ENCODE results near the gene OPRD1.

Gene OPRD1

GRCh38 chr1:28883242-28883616 lies 71.3 kb downstream of the OPRD1 start:
- H3K27ac ChIP-seq, result peak overlapping the region in 2 of 11 experiments; percentile 60 to 81; a peak in 2 of 22 replicates
- peaks cover 0 to 5% (median 0%) of the 10 kb centered on the region in 11 experiments; a peak in 4 of 22 replicates for H4K20me1 ChIP-seq
- no peaks in the 10 kb centered on the region for H3K27me3 ChIP-seq
- peaks cover 32 to 48% (median 42%) of the 10 kb centered on the region in 10 experiments for H3K4me1 ChIP-seq
- H3K4me3 ChIP-seq, result no peak overlapping the region
- H3K9ac ChIP-seq, result peak overlapping the region in 3 of 11 experiments; percentile 0 to 70 (median 59); a peak in 1 of 22 replicates
- no peaks in the 10 kb centered on the region for H3K36me3 ChIP-seq
- no peaks in the 10 kb centered on the region for H3K9me3 ChIP-seq (replicated peaks in 1 of 11)
- H3K4me2 ChIP-seq, result peak overlapping the region in 4 of 11 experiments; percentile 79 to 96 (median 88); a peak in 9 of 22 replicates
- no peak for TF ChIP-seq Cebpa-rat (IDR thresholded peaks at IDR 0.05)

GRCh38 chr1:28885472-28885877 lies 73.5 kb downstream of the OPRD1 start:
- Histone ChIP-seq H3K36me3 (no peaks in the 10 kb centered on the region), H3K9ac (peak overlapping the region in 3 of 11 experiments; percentile 10 to 21 (median 11); a peak in 2 of 22 replicates), H4K20me1 (peaks cover 0 to 20% (median 6%) of the 10 kb centered on the region in 11 experiments; a peak in 10 of 22 replicates), H3K4me2 (peak overlapping the region; percentile 85 to 99 (median 95); a peak in 20 of 22 replicates), H3K27me3 (no peaks in the 10 kb centered on the region), H3K4me3 (no peak overlapping the region), H3K4me1 (peaks cover 32 to 66% (median 53%) of the 10 kb centered on the region in 10 experiments), H3K9me3 (replicated peaks in 1 of 11) (no peaks in the 10 kb centered on the region), H3K27ac (peak overlapping the region in 8 of 11 experiments; percentile 29 to 86 (median 74); a peak in 13 of 22 replicates)
- no peak for TF ChIP-seq Cebpa-rat (IDR thresholded peaks at IDR 0.05)

GRCh38 chr1:28885977-28886730 lies 74.2 kb downstream of the OPRD1 start:
- TF ChIP-seq Cebpa-rat (IDR thresholded peaks at IDR 0.05), result no peak
- peak overlapping the region in 9 of 11 experiments; percentile 73 to 94 (median 86); a peak in 11 of 22 replicates for H3K9ac ChIP-seq
- no peaks in the 10 kb centered on the region for H3K27me3 ChIP-seq
- peak overlapping the region; percentile 29 to 92 (median 80); a peak in 20 of 22 replicates for H3K27ac ChIP-seq
- peaks cover 0 to 27% (median 6%) of the 10 kb centered on the region in 11 experiments; a peak in 10 of 22 replicates for H4K20me1 ChIP-seq
- H3K36me3 ChIP-seq, result no peaks in the 10 kb centered on the region
- peak overlapping the region; percentile 78 to 99 (median 96) for H3K4me3 ChIP-seq
- no peaks in the 10 kb centered on the region for H3K9me3 ChIP-seq (replicated peaks in 1 of 11)
- H3K4me2 ChIP-seq, result peak overlapping the region; percentile 85 to 99 (median 95)
- peaks cover 32 to 73% (median 58%) of the 10 kb centered on the region in 10 experiments for H3K4me1 ChIP-seq

GRCh38 chr1:28886731-28887418 lies 74.9 kb downstream of the OPRD1 start:
- Histone ChIP-seq H4K20me1 (peaks cover 0 to 29% (median 6%) of the 10 kb centered on the region in 11 experiments; a peak in 10 of 22 replicates), H3K27ac (peak overlapping the region; percentile 64 to 92 (median 82); a peak in 21 of 22 replicates), H3K9me3 (replicated peaks in 1 of 11) (no peaks in the 10 kb centered on the region), H3K27me3 (no peaks in the 10 kb centered on the region), H3K4me3 (peak overlapping the region; percentile 78 to 99 (median 96)), H3K9ac (peak overlapping the region; percentile 73 to 94 (median 87)), H3K4me1 (peaks cover 32 to 74% (median 57%) of the 10 kb centered on the region in 10 experiments), H3K4me2 (peak overlapping the region; percentile 85 to 99 (median 95)), H3K36me3 (no peaks in the 10 kb centered on the region)
- peak in 4 of 11 experiments; percentile 7 to 54 (median 28); a peak in 3 of 22 replicates for TF ChIP-seq Cebpa-rat (IDR thresholded peaks at IDR 0.05)

GRCh38 chr1:28887419-28887834 lies 75.5 kb downstream of the OPRD1 start:
- Histone ChIP-seq H3K4me3 (peak overlapping the region; percentile 78 to 99 (median 96)), H4K20me1 (peaks cover 0 to 32% (median 6%) of the 10 kb centered on the region in 11 experiments; a peak in 10 of 22 replicates), H3K4me1 (peaks cover 32 to 71% (median 57%) of the 10 kb centered on the region in 10 experiments), H3K36me3 (no peaks in the 10 kb centered on the region), H3K4me2 (peak overlapping the region; percentile 85 to 99 (median 95)), H3K9ac (peak overlapping the region; percentile 73 to 94 (median 87)), H3K27ac (peak overlapping the region; percentile 64 to 92 (median 82); a peak in 21 of 22 replicates), H3K9me3 (replicated peaks in 1 of 11) (no peaks in the 10 kb centered on the region), H3K27me3 (no peaks in the 10 kb centered on the region)
- no peak for TF ChIP-seq Cebpa-rat (IDR thresholded peaks at IDR 0.05)

GRCh38 chr1:28887835-28888682 lies 76.1 kb downstream of the OPRD1 start:
- peak overlapping the region; percentile 64 to 92 (median 82); a peak in 21 of 22 replicates for H3K27ac ChIP-seq

GRCh38 chr1:28888915-28889314 lies 76.9 kb downstream of the OPRD1 start:
- peaks cover 0 to 8% (median 0%) of the 10 kb centered on the region in 11 experiments; a peak in 5 of 22 replicates for H3K36me3 ChIP-seq
- peaks cover 0 to 39% (median 6%) of the 10 kb centered on the region in 11 experiments; a peak in 11 of 22 replicates for H4K20me1 ChIP-seq
- TF ChIP-seq Cebpa-rat (IDR thresholded peaks at IDR 0.05), result no peak
- H3K4me3 ChIP-seq, result no peak overlapping the region
- no peak overlapping the region for H3K27ac ChIP-seq
- H3K9ac ChIP-seq, result no peak overlapping the region
- no peaks in the 10 kb centered on the region for H3K27me3 ChIP-seq
- H3K4me2 ChIP-seq, result peak overlapping the region in 6 of 11 experiments; percentile 1 to 96 (median 5); a peak in 7 of 22 replicates
- H3K4me1 ChIP-seq, result peaks cover 27 to 65% (median 50%) of the 10 kb centered on the region in 10 experiments
- no peaks in the 10 kb centered on the region for H3K9me3 ChIP-seq (replicated peaks in 1 of 11)

More at GRCh38 chr1:28887835-28888682, 76.1 kb downstream of the OPRD1 start:
- Histone ChIP-seq H3K9ac (peak overlapping the region; percentile 73 to 94 (median 87)), H3K4me2 (peak overlapping the region; percentile 85 to 99 (median 95)), H3K27me3 (no peaks in the 10 kb centered on the region), H4K20me1 (peaks cover 0 to 32% (median 6%) of the 10 kb centered on the region in 11 experiments; a peak in 10 of 22 replicates), H3K4me1 (peaks cover 32 to 70% (median 57%) of the 10 kb centered on the region in 10 experiments), H3K4me3 (peak overlapping the region; percentile 78 to 99 (median 96)), H3K9me3 (replicated peaks in 1 of 11) (no peaks in the 10 kb centered on the region), H3K36me3 (no peaks in the 10 kb centered on the region)
- TF ChIP-seq Cebpa-rat (IDR thresholded peaks at IDR 0.05), result no peak

GRCh38 chr1:28889357-28889756 lies 77.4 kb downstream of the OPRD1 start:
- Histone ChIP-seq H3K9me3 (replicated peaks in 1 of 11) (no peaks in the 10 kb centered on the region), H4K20me1 (peaks cover 0 to 43% (median 6%) of the 10 kb centered on the region in 11 experiments; a peak in 11 of 22 replicates), H3K27ac (no peak overlapping the region), H3K36me3 (peaks cover 0 to 12% (median 2%) of the 10 kb centered on the region in 11 experiments; a peak in 7 of 22 replicates), H3K4me2 (peak overlapping the region in 8 of 11 experiments; percentile 1 to 96 (median 5); a peak in 9 of 22 replicates), H3K9ac (no peak overlapping the region), H3K4me3 (no peak overlapping the region), H3K27me3 (no peaks in the 10 kb centered on the region), H3K4me1 (peaks cover 23 to 60% (median 46%) of the 10 kb centered on the region in 10 experiments)
- no peak for TF ChIP-seq Cebpa-rat (IDR thresholded peaks at IDR 0.05)

All from BLaER1 treated with 17β-estradiol and CSF1 and Interleukin-3, amounts not matched to agents 10 nM and 100 nM (cell line).